ENCODE measurements around the gene XPO6.

DNA sequence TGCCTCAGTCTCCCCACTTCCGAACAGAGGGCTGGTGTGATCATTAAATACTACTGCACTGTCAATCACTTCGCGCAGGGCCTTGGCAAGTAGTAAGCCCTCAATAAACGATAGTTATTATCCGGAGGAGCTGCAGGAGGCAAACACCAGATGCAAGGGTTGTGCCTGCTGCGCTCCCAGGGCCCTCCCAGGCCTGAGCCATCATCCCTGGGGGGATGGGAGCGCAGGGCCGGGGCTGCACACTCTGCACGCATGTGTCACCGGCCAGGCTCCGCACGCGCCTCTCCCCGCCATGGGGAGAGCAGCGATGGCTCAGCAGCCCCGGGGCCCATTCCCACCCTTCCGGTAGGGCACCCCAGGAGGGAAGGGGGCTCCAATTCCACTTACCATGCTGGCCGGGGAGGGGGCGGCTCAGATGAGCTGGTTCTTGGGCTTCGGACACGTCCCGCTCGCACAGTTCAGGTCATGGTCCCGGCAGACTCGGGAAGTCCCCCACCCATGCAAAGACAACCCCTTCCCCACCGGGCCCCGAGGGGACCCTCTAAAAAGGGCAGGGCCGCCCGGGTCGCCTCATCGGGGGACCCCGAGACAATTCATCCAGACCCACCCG lies 681 bp downstream of the XPO6 start:
- no peak for TF ChIP-seq GATA3 (IDR thresholded peaks at IDR 0.05; ENCODE audit: low read depth, low read length)
- no peak for TF ChIP-seq GATA2 (IDR thresholded peaks at IDR 0.05; ENCODE audit: low read depth, low read length)
